Measurements from ENCODE around the gene TSC2. TPM values are rescaled to one million over a fixed set of nuclear protein-coding genes. Genes with fewer than 3 reads are reported as not detected.

Gene TSC2
- total and polyA plus RNA-seq, 2 of the 13 experiments (the other 11 are each of a cell fraction or from before 2014, with no cell fraction given), result 19.6 to 40.4 TPM

DNA sequence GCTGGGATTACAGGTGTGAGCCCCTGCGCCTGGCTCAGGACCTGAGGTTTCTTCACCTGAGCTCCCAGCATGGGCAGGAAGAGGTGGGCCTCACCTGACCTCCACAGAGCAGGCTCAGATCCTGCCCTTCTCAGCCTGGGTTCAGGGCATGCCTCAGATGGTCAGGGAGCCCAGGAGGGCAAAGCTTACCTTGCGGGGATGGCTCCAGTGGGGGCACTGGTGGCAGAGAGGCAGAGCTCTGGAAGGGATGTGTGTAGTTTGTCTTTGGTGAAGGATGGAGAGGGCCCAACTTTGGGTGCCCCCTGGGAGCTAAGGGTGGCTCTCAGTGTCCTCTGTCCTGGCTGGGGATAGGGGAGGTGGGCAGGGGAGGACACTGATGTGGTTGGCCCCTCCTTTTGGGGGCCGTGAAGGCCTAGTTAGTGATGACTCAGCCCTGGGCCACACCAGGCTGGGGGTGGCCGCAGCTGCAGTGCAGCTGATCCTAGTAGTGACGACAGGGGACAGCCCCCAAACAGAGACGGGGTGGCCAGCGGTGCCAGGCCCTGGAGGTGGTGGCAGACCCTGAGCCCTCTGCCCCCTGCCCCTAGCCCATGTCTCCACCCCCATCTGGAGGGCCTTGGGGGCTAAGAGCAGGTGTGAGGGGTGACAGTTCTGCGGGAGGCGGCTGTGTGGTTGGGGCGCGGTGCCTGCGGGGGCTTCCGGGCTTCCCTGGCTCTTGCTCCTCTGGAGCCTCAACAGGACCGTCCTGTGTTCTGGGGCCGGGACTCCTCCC is 15.3 kb upstream of the TSC2 start:
- FAIRE-seq (no peak), DNase-seq (ENCODE audit: low spot score) (no peak), ATAC-seq (no peak)
- 0 out of 2 replicates have a peak, but pooled peaks cover 7% of the 10 kb centered on the region for H4K20me1 ChIP-seq (ENCODE audit: insufficient read depth, low read length)
- H3K27ac ChIP-seq (ENCODE audit: extremely low read length, insufficient read depth, low read length), result peak overlapping the region; percentile 89
- peaks cover 3% of the 10 kb centered on the region for H3K79me2 ChIP-seq (ENCODE audit: insufficient read depth, low read length)
- no peaks in the 10 kb centered on the region; a peak in 1 of 5 replicates for H3K27me3 ChIP-seq (ENCODE audit: control insufficient read depth in 1 of 2, insufficient read depth in 2 of 2, low read length in 2 of 2)
- BruUV-seq (replicated peaks), result no TSS peak
- WGBS (ENCODE audit: low lambda C conversion rate), result 100% methylated on average over 7 of the region's 15 CpGs
- intact Hi-C loops (cut with micrococcal nuclease; ENCODE audit: unreplicated experiment), result no loop called here
- H3K4me3 ChIP-seq (replicated peaks in 1 of 3; ENCODE audit: insufficient read depth in 1 of 3, low read depth in 2 of 3, low read length in 3 of 3), result no peak overlapping the region
- H3K9ac ChIP-seq (ENCODE audit: insufficient read depth, low read depth, low read length), result no peak overlapping the region
- peaks cover 83% of the 10 kb centered on the region for H3K4me1 ChIP-seq (ENCODE audit: insufficient read depth, low read length)
- no peak overlapping the region; the same call in 1 of the 2 replicates for H3K4me2 ChIP-seq (ENCODE audit: low read depth, low read length)
- ChIA-PET CTCF (ENCODE audit: low intra/inter-chr PET ratio, low total read pairs) (no interaction called here), POLR2A (interaction anchor here (1.3 to 4.6 kb wide), 4 partner anchors 8 to 123 kb away, joined by 4 to 59 read pairs (median 16); partner anchors contain the start of genes NTHL1, TRAF7 and TSC2)
- peaks cover 3 to 6% of the 10 kb centered on the region in 2 experiments; a peak in 3 of 5 replicates for H3K36me3 ChIP-seq (replicated peaks in 1 of 2; ENCODE audit: control insufficient read depth in 1 of 2, insufficient read depth in 2 of 2, low read length in 2 of 2)
- in situ Hi-C loops (cut with HindIII; ENCODE audit: extremely low pct_ligation_motif_present, low pct_unique_long_range_greater_than_20kb), result no loop called here
- H2AFZ ChIP-seq (ENCODE audit: low read length), result no peak overlapping the region
- no peaks in the 10 kb centered on the region for H3K9me3 ChIP-seq (ENCODE audit: low read length)
- TF ChIP-seq TOPORS (CRISPR knock-in tag; IDR thresholded peaks at IDR 0.05) (no peak), ZNF570 (CRISPR knock-in tag; IDR thresholded peaks at IDR 0.05; ENCODE audit: borderline replicate concordance) (no peak), FOSL2 (CRISPR knock-in tag; IDR thresholded peaks at IDR 0.05) (peak; percentile 69), NBN (conservative IDR thresholded peaks at IDR 0.05) (no peak)
- TF ChIP-seq, protein P1, sequence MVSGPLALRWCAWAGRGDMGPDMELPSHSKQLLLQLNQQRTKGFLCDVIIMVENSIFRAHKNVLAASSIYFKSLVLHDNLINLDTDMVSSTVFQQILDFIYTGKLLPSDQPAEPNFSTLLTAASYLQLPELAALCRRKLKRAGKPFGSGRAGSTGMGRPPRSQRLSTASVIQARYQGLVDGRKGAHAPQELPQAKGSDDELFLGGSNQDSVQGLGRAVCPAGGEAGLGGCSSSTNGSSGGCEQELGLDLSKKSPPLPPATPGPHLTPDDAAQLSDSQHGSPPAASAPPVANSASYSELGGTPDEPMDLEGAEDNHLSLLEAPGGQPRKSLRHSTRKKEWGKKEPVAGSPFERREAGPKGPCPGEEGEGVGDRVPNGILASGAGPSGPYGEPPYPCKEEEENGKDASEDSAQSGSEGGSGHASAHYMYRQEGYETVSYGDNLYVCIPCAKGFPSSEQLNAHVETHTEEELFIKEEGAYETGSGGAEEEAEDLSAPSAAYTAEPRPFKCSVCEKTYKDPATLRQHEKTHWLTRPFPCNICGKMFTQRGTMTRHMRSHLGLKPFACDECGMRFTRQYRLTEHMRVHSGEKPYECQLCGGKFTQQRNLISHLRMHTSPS (CRISPR knock-in tag; IDR thresholded peaks at IDR 0.05; ENCODE audit: low read depth), result peak; percentile 68; the same call in 1 of the 2 replicates
- TF ChIP-seq, protein P2, sequence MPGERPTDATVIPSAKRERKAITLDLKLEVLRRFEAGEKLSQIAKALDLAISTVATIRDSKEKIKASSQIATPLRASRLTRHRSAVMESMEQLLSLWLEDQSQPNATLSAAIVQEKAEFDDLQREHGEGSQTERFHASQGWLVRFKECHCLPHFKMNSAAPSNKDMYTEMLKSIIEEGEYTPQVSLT (CRISPR knock-in tag; IDR thresholded peaks at IDR 0.05; ENCODE audit: borderline replicate concordance, low read depth), result no peak
- TF ChIP-seq, protein P3, sequence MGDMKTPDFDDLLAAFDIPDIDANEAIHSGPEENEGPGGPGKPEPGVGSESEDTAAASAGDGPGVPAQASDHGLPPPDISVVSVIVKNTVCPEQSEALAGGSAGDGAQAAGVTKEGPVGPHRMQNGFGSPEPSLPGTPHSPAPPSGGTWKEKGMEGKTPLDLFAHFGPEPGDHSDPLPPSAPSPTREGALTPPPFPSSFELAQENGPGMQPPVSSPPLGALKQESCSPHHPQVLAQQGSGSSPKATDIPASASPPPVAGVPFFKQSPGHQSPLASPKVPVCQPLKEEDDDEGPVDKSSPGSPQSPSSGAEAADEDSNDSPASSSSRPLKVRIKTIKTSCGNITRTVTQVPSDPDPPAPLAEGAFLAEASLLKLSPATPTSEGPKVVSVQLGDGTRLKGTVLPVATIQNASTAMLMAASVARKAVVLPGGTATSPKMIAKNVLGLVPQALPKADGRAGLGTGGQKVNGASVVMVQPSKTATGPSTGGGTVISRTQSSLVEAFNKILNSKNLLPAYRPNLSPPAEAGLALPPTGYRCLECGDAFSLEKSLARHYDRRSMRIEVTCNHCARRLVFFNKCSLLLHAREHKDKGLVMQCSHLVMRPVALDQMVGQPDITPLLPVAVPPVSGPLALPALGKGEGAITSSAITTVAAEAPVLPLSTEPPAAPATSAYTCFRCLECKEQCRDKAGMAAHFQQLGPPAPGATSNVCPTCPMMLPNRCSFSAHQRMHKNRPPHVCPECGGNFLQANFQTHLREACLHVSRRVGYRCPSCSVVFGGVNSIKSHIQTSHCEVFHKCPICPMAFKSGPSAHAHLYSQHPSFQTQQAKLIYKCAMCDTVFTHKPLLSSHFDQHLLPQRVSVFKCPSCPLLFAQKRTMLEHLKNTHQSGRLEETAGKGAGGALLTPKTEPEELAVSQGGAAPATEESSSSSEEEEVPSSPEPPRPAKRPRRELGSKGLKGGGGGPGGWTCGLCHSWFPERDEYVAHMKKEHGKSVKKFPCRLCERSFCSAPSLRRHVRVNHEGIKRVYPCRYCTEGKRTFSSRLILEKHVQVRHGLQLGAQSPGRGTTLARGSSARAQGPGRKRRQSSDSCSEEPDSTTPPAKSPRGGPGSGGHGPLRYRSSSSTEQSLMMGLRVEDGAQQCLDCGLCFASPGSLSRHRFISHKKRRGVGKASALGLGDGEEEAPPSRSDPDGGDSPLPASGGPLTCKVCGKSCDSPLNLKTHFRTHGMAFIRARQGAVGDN (CRISPR knock-in tag; IDR thresholded peaks at IDR 0.05), result 0 out of 2 replicates have a peak, but pooled peaks have one; percentile 11
